Hepatocyte (in vitro differentiated cells): ENCODE results near the gene DPH1. TPM values are rescaled to one million over a fixed set of nuclear protein-coding genes. Genes with fewer than 3 reads are reported as not detected.

ENCODE experiments used
- DNase-seq: peaks from one replicate; pipeline ENCODE4 v3.0.0-alpha.2; 2016; ENCODE audit warnings: low spot score
- H2AFZ ChIP-seq: fragments of 200-600 bp; sonication (generic); 2 replicates; pipeline ENCODE4 v1.6.0; 2016; ENCODE audit warnings: antibody characterized with exemption, mild to moderate bottlenecking
- H3K27ac ChIP-seq: fragments of 200-600 bp; sonication (generic); 2 replicates; pipeline ENCODE4 v1.5.1; 2016; ENCODE audit warnings: mild to moderate bottlenecking
- H3K27me3 ChIP-seq: fragments of 200-600 bp; sonication (generic); 2 replicates; pipeline ENCODE4 v1.6.1; 2016
- H3K36me3 ChIP-seq: fragments of 200-600 bp; sonication (generic); replicated peaks from 2 replicates; pipeline ENCODE4 v1.5.1; 2016; ENCODE audit warnings: low read depth; ENCODE audit not compliant: insufficient read depth
- H3K4me1 ChIP-seq: fragments of 200-600 bp; sonication (generic); 2 replicates; pipeline ENCODE4 v1.5.1; 2016; ENCODE audit warnings: mild to moderate bottlenecking, moderate library complexity; ENCODE audit not compliant: insufficient read depth
- H3K4me2 ChIP-seq: fragments of 200-600 bp; sonication (generic); 2 replicates; pipeline ENCODE4 v1.6.0; 2016
- H3K4me3 ChIP-seq: fragments of 200-600 bp; sonication (generic); 2 replicates; pipeline ENCODE4 v1.5.1; 2016; ENCODE audit warnings: mild to moderate bottlenecking
- H3K79me2 ChIP-seq: fragments of 200-600 bp; sonication (generic); 2 replicates; pipeline ENCODE4 v1.6.0; 2017; ENCODE audit warnings: mild to moderate bottlenecking
- H3K9me2 ChIP-seq: fragments of 200-600 bp; sonication (generic); replicated peaks from 2 replicates; pipeline ENCODE4 v1.6.0; 2017; ENCODE audit warnings: mild to moderate bottlenecking; ENCODE audit not compliant: insufficient read depth
- H3K9me3 ChIP-seq: fragments of 200-600 bp; sonication (generic); 2 replicates; pipeline ENCODE4 v1.5.1; 2016; ENCODE audit warnings: low read depth, mild to moderate bottlenecking
- H4K20me1 ChIP-seq: fragments of 200-600 bp; sonication (generic); 2 replicates; pipeline ENCODE4 v1.6.0; 2016; ENCODE audit warnings: mild to moderate bottlenecking; ENCODE audit not compliant: insufficient read depth, poor library complexity, severe bottlenecking
- CTCF ChIP-seq: fragments of 200-600 bp; sonication (generic); IDR thresholded peaks from 2 replicates; pipeline ENCODE4 v1.5.1; 2016; ENCODE audit warnings: antibody characterized with exemption, mild to moderate bottlenecking; ENCODE audit not compliant: poor library complexity
- EZH2 ChIP-seq: fragments of 200-600 bp; sonication (generic); IDR thresholded peaks from 2 replicates; pipeline ENCODE4 v1.6.1; 2016; ENCODE audit warnings: antibody characterized with exemption, mild to moderate bottlenecking, borderline replicate concordance
- EZH2phosphoT487 ChIP-seq: fragments of 200-600 bp; sonication (generic); IDR thresholded peaks from one replicate; pipeline ENCODE4 v1.6.1; 2018; ENCODE audit warnings: antibody characterized with exemption, mild to moderate bottlenecking, low read depth, moderate library complexity; ENCODE audit not compliant: unreplicated experiment, severe bottlenecking
- WGBS: methylation state at CpG from one replicate; pipeline ENCODE4 v1.1.6; 2016; ENCODE audit warnings: low lambda C conversion rate; ENCODE audit errors: missing lambda C conversion rate; 5-methylcytosine and 5-hydroxymethylcytosine counted together
- polyA plus RNA-seq: library from polyadenylated mRNA; unstranded; fragments of >200 nt; fragmentation: Nextera tagmentation; extraction: Ambion mirVana; gene quantifications from 2 replicates; pipeline ENCODE4 v1.2.1, GENCODE V29; 2016
- total RNA-seq: library from RNA; depleted of rRNA; stranded (reverse); fragments of >200 nt; gene quantifications from 2 replicates; pipeline ENCODE4 v1.2.3, GENCODE V29; 2014

DPH1 gene
- total and polyA plus RNA-seq, 2 experiments from 2014 or later, result 27.8 to 45.2 TPM

GRCh38 chr17:2054512-2055291 lies 24.7 kb downstream of the DPH1 start, which contains the start of gene HIC1:
HIC1 (plus strand) TSS chr17:2055103; CDS start chr17:2056691, 1,588 bp downstream.
- TF ChIP-seq CTCF (peak; percentile 67), EZH2phosphoT487 (no peak), EZH2 (peak; percentile 75)
- Histone ChIP-seq H3K4me3 (peak within 1 kb of the TSS; percentile 72), H3K4me2 (peak within 1 kb of the TSS; percentile 99), H3K79me2 (peaks cover 4% of the 10 kb centered on the region), H3K9me3 (no peaks in the 10 kb centered on the region), H3K9me2 (no peaks in the 10 kb centered on the region), H2AFZ (no peak within 1 kb of the TSS), H3K27me3 (peaks cover 57% of the 10 kb centered on the region), H3K4me1 (peaks cover 33% of the 10 kb centered on the region), H3K27ac (peak within 1 kb of the TSS; percentile 69), H3K36me3 (no peaks in the 10 kb centered on the region), H4K20me1 (peaks cover 4% of the 10 kb centered on the region)
- DNase-seq, result peak; percentile 90
- WGBS, result 11% methylated on average over 39 of the region's 72 CpGs

GRCh38 chr17:2055292-2056205 lies 25.6 kb downstream of the DPH1 start:
- H3K4me1 ChIP-seq, result peaks cover 32% of the 10 kb centered on the region
- H3K27me3 ChIP-seq, result peaks cover 65% of the 10 kb centered on the region
- H4K20me1 ChIP-seq, result peaks cover 4% of the 10 kb centered on the region
- no peaks in the 10 kb centered on the region for H3K36me3 ChIP-seq
- DNase-seq, result no peak
- TF ChIP-seq CTCF (no peak), EZH2phosphoT487 (no peak), EZH2 (peak; percentile 49)
- no peaks in the 10 kb centered on the region for H3K9me2 ChIP-seq
- no peak overlapping the region for H2AFZ ChIP-seq
- peak overlapping the region; percentile 99 for H3K4me2 ChIP-seq
- H3K9me3 ChIP-seq, result no peaks in the 10 kb centered on the region
- peak overlapping the region; percentile 69 for H3K27ac ChIP-seq
- peak overlapping the region; percentile 72 for H3K4me3 ChIP-seq
- WGBS, result 20% methylated on average over 32 of the region's 113 CpGs
- peaks cover 4% of the 10 kb centered on the region for H3K79me2 ChIP-seq

DNA sequence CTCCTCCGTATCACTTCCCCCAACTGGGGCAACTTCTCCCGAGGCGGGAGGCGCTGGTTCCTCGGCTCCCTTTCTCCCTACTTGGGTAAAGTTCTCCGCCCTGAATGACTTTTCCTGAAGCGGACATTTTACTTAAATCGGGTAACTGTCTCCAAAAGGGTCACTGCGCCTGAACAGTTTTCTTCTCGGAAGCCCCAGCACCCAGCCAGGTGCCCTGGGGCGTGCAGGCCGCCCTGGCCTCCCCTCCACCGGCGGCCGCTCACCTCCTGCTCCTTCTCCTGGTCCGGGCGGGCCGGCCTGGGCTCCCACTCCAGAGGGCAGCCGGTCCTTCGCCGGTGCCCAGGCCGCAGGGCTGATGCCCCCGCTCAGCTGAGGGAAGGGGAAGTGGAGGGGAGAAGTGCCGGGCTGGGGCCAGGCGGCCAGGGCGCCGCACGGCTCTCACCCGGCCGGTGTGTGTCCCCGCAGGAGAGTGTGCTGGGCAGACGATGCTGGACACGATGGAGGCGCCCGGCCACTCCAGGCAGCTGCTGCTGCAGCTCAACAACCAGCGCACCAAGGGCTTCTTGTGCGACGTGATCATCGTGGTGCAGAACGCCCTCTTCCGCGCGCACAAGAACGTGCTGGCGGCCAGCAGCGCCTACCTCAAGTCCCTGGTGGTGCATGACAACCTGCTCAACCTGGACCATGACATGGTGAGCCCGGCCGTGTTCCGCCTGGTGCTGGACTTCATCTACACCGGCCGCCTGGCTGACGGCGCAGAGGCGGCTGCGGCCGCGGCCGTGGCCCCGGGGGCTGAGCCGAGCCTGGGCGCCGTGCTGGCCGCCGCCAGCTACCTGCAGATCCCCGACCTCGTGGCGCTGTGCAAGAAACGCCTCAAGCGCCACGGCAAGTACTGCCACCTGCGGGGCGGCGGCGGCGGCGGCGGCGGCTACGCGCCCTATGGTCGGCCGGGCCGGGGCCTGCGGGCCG lies 26.5 kb downstream of the DPH1 start:
- no peak overlapping the region for H2AFZ ChIP-seq
- H3K27me3 ChIP-seq, result peaks cover 63% of the 10 kb centered on the region
- peaks cover 28% of the 10 kb centered on the region for H3K4me1 ChIP-seq
- no peak overlapping the region for H3K4me3 ChIP-seq
- no peaks in the 10 kb centered on the region for H3K36me3 ChIP-seq
- H4K20me1 ChIP-seq, result peaks cover 4% of the 10 kb centered on the region
- WGBS, result 29% methylated on average over 72 of the region's 85 CpGs
- H3K4me2 ChIP-seq, result peak overlapping the region; percentile 99
- H3K79me2 ChIP-seq, result peaks cover 4% of the 10 kb centered on the region
- H3K27ac ChIP-seq, result peak overlapping the region; percentile 37
- H3K9me2 ChIP-seq, result no peaks in the 10 kb centered on the region
- H3K9me3 ChIP-seq, result no peaks in the 10 kb centered on the region
- no peak for TF ChIP-seq CTCF
- TF ChIP-seq EZH2phosphoT487, result peak; percentile 15
- peak; percentile 11 for TF ChIP-seq EZH2
- DNase-seq, result peak; percentile 63
